Esophagus muscularis mucosa (tissue), 4 donors: ENCODE results near the gene L3MBTL4. TPM values are rescaled to one million over a fixed set of nuclear protein-coding genes. Genes with fewer than 3 reads are reported as not detected.

Experiments
- DNase-seq: peaks from one replicate; pipeline ENCODE4 v3.0.0-alpha.2; 2017; ENCODE audit errors: extremely low spot score
- H3K27ac ChIP-seq, 4 donors: fragments of 200-600 bp; sonication (generic); replicated peaks in 1 of 4; 1 replicate in 3 of 4; 2 replicates in 1 of 4; pipeline ENCODE4 v1.5.1; 2016 to 2019; ENCODE audit warnings: mild to moderate bottlenecking in 1 of 4
- H3K27me3 ChIP-seq, 4 donors: fragments of 200-600 bp; sonication (generic); one replicate each; pipeline versions ENCODE4 v1.5.1 to v1.6.0; 2016 to 2019
- H3K36me3 ChIP-seq, 4 donors: fragments of 200-600 bp; sonication (generic); one replicate each; pipeline ENCODE4 v1.5.1; 2016 to 2019
- H3K4me1 ChIP-seq, 4 donors: fragments of 200-600 bp; sonication (generic); one replicate each; pipeline ENCODE4 v1.5.1; 2016 to 2019
- H3K4me3 ChIP-seq, 4 donors: fragments of 200-600 bp; sonication (generic); 1 replicate in 2 of 4; 2 replicates in 2 of 4; pipeline ENCODE4 v1.5.1; 2016 to 2019; ENCODE audit warnings: mild to moderate bottlenecking in 4 of 4, moderate library complexity in 1 of 4
- H3K9me3 ChIP-seq, 4 donors: fragments of 200-600 bp; sonication (generic); 1 replicate in 3 of 4; 2 replicates in 1 of 4; pipeline ENCODE4 v1.5.1; 2016 to 2019
- CTCF ChIP-seq, 3 experiments: fragments of 200-600 bp in 2 of 3; fragments of 450-650 bp in 1 of 3; sonication (generic) in 2 of 3; IDR thresholded peaks; one replicate each; pipeline ENCODE4 v1.5.1; 2017 to 2019; ENCODE audit warnings: antibody characterized with exemption in 3 of 3, mild to moderate bottlenecking in 2 of 3, moderate library complexity in 1 of 3
- EP300 ChIP-seq: sonication (generic); formaldehyde crosslinking; IDR thresholded peaks from one replicate; pipeline ENCODE4 v1.6.1; 2017; ENCODE audit warnings: antibody characterized with exemption
- POLR2A ChIP-seq: fragments of 450-650 bp; IDR thresholded peaks from one replicate; pipeline ENCODE4 v1.6.1; 2017; ENCODE audit warnings: antibody characterized with exemption, moderate library complexity, mild to moderate bottlenecking, low read depth
- POLR2AphosphoS5 ChIP-seq, 2 donors: sonication (generic); formaldehyde crosslinking; IDR thresholded peaks; one replicate each; pipeline ENCODE4 v1.6.1; 2017; ENCODE audit warnings: antibody characterized with exemption in 2 of 2
- whole genome bisulfite sequencing: methylation state at CpG from one replicate; pipeline ENCODE4 v1.1.5; 2018; 5-methylcytosine and 5-hydroxymethylcytosine counted together
- intact Hi-C: fragments of 100-400 bp; cut with DNase I; formaldehyde crosslinking; loops from one replicate; pipeline ENCODE4 v1.15.1; 2023
- total RNA-seq, 4 donors: library from RNA; depleted of rRNA; stranded (reverse); fragments of >200 nt; gene quantifications; one replicate each; pipeline versions ENCODE4 v1.1.0 to v1.2.1, GENCODE V29; 2016

Gene L3MBTL4
- total RNA-seq, 4 donors from 2014 or later = 1.0 to 2.9 (median 1.6) TPM

DNA sequence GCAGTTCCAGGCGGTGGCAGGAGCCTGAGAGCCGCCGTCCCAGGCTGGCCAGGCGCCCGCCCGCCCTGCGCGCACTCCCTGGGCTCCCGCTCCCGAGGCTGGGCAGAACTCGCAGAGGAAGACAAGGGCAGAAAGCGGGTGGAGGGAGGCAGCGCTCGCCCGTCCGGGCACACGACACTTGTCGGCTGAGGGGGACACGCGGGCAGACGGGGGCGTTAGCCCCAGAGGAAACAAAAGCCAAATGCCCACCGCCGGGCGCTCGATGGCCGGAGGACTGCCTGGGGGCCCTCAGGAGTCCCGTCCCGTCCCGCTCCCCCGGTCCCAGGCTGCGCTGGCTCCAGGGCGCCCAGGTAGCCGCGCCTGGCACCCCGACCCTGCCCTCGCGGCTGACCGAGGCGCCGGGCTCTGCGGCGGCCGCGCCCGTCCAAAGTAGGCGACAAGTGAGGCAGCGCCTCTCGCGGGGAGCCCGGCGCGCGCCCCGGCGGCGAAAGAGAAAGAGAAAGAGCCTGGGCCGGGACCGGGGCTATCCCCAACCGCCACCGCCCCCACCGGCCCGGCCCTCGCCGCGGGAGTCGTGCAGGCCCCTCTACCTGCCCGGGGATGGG lies 491 bp downstream of the L3MBTL4 start:
- H3K4me1 ChIP-seq = peaks cover 0 to 19% (median 12%) of the 10 kb centered on the region in 4 donors
- no peaks in the 10 kb centered on the region for H3K9me3 ChIP-seq
- intact Hi-C loops = no loop called here
- TF ChIP-seq POLR2A = no peak
- no peak for TF ChIP-seq CTCF (IDR thresholded peaks at IDR 0.05)
- TF ChIP-seq POLR2AphosphoS5 (IDR thresholded peaks at IDR 0.05) = no peak
- no peak for TF ChIP-seq EP300
- H3K36me3 ChIP-seq = no peaks in the 10 kb centered on the region
- peak overlapping the region; percentile 67 to 82 (median 72) for H3K4me3 ChIP-seq
- peaks cover 0 to 19% (median 0%) of the 10 kb centered on the region in 4 donors for H3K27me3 ChIP-seq
- H3K27ac ChIP-seq = peak overlapping the region; percentile 67 to 81 (median 72)
- DNase-seq = no peak
- WGBS = 0% methylated on average over 1 of the region's 68 CpGs

DNA sequence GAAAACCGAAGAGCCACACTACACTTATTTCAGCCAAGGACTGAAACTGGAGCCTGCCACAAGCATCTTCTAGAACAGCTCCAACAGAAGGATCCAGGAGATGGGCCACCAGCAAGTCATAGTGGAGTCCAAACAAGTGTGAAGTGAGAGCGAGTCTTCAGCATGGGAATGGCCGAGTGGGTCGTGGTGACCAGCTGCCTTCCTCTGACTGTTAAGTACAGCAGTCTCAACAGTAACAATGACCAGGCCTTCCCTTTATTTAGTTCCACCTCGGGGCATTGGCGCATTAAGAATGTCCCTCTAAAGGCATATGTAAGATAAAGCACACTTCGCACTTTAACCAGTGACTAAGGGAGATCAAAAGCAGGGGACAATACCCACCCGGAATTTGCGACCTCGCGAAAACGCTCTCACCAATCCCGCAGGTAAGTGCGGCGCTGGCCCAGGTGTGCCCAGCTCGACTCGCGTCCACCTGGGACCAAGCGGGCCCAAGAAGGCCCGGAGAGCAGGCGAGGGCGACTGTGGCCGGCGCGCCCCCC lies 1.1 kb downstream of the L3MBTL4 start:
- 46% methylated on average over 25 of the region's 25 CpGs for WGBS
- no peak for DNase-seq
- Histone ChIP-seq H3K9me3 (no peaks in the 10 kb centered on the region), H3K4me1 (peaks cover 0 to 19% (median 12%) of the 10 kb centered on the region in 4 donors), H3K36me3 (no peaks in the 10 kb centered on the region), H3K4me3 (peak overlapping the region; percentile 67 to 82 (median 72)), H3K27me3 (peaks cover 0 to 19% (median 0%) of the 10 kb centered on the region in 4 donors), H3K27ac (peak overlapping the region; percentile 67 to 81 (median 72))
- intact Hi-C loops = no loop called here
- no peak for TF ChIP-seq CTCF (IDR thresholded peaks at IDR 0.05)
- TF ChIP-seq POLR2AphosphoS5 (IDR thresholded peaks at IDR 0.05) = no peak
- no peak for TF ChIP-seq POLR2A
- no peak for TF ChIP-seq EP300

- H3K9me3 ChIP-seq = no peaks in the 10 kb centered on the region
- intact Hi-C loops = no loop called here
- peaks cover 0 to 19% (median 0%) of the 10 kb centered on the region in 4 donors for H3K27me3 ChIP-seq
- no peak overlapping the region for H3K27ac ChIP-seq
- H3K36me3 ChIP-seq = no peaks in the 10 kb centered on the region
- DNase-seq = no peak
- no peak overlapping the region for H3K4me3 ChIP-seq
- TF ChIP-seq POLR2A = no peak
- TF ChIP-seq EP300 = no peak
- no peak for TF ChIP-seq POLR2AphosphoS5 (IDR thresholded peaks at IDR 0.05)
- TF ChIP-seq CTCF (IDR thresholded peaks at IDR 0.05) = no peak
- peaks cover 0 to 19% (median 12%) of the 10 kb centered on the region in 4 donors for H3K4me1 ChIP-seq
- WGBS = 79% methylated on average over 3 of the region's 3 CpGs
These were observed 1.7 kb downstream of the L3MBTL4 start for GRCh38 chr18:6412933-6413472.

DNA sequence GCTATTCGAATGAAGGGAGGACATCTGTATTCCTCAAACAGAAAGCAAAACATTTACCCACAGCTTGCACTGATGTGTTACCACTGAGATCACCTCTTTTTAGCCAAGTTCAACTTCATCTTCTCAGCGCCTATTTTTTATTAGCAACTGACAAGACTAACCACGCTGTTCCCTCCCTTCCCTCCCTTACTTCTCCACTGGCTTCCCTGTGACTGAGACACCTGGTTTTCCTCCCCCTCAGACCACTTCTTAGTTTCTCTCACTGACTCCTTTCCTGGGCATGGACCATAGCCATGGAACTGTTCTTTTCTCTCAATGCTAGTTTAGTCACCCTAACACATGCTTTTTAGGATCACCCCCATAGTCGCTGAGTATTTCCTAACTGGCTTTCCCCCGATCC lies 3.3 kb downstream of the L3MBTL4 start:
- H3K27me3 ChIP-seq = peaks cover 0 to 19% (median 0%) of the 10 kb centered on the region in 4 donors
- TF ChIP-seq POLR2AphosphoS5 (IDR thresholded peaks at IDR 0.05) (no peak), EP300 (no peak), CTCF (IDR thresholded peaks at IDR 0.05) (no peak), POLR2A (no peak)
- intact Hi-C loops = no loop called here
- 72% methylated on average over 5 of the region's 5 CpGs for WGBS
- no peaks in the 10 kb centered on the region for H3K9me3 ChIP-seq
- no peak overlapping the region for H3K27ac ChIP-seq
- peaks cover 0 to 19% (median 13%) of the 10 kb centered on the region in 4 donors for H3K4me1 ChIP-seq
- DNase-seq = no peak
- H3K4me3 ChIP-seq = no peak overlapping the region
- H3K36me3 ChIP-seq = no peaks in the 10 kb centered on the region
